NCI-H2029 treated with DMSO at 0.1 percent for 48 hours (cell line): ENCODE results near the gene LEFTY2.
"Not testable (repeated sequence)": the region's sequence is repeated elsewhere in the genome, so short reads cannot be mapped to it uniquely, and the experiment has no call there.

Experiments
- DNase-seq: peaks from one replicate; lab custom pipeline; 2025; lab: John Stamatoyannopoulos, UW

Gene LEFTY2

DNA sequence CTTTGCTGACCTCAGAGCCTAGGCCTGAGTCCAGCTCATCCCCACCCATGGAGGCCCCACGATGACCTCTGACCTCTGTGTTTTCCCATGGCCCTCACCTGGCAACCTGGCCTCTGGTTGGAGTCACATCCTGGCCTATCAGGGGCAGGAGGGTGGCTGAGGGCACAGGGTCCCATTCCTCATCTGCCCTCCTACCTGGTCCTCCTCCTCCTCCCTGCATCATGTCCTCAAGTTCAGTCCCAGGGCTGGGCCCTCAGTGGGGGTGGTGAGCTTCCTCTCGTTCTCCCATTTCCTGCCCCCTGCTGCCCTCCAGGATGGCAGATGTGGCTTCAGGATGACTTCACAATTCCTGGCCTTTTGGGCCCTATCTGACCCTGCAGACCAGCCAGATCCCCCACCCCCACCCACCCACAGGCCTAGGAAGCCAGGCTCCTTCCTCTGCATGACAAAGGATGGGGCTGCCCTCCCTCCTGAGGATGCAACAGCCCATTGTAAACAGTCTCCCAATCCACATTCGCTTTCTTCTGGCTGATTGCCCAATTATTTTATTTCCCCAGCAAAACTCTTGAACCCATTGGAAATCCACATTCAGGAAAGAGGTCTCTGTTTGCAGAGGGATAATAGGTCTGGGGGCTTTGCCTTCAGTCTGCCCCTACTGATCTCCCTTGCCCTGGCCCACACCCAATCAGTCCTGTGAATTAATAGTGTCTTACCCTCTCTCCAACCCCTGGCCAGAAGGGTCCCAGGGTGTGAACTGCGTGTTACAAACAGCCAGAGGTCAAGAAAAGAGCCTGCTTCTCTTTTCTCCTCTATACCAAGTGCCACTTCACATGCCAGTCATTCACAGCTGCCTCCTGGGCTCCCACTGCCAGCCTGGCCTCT is 41.7 kb downstream of the LEFTY2 start:
- DNase-seq: peak; percentile 75

DNA sequence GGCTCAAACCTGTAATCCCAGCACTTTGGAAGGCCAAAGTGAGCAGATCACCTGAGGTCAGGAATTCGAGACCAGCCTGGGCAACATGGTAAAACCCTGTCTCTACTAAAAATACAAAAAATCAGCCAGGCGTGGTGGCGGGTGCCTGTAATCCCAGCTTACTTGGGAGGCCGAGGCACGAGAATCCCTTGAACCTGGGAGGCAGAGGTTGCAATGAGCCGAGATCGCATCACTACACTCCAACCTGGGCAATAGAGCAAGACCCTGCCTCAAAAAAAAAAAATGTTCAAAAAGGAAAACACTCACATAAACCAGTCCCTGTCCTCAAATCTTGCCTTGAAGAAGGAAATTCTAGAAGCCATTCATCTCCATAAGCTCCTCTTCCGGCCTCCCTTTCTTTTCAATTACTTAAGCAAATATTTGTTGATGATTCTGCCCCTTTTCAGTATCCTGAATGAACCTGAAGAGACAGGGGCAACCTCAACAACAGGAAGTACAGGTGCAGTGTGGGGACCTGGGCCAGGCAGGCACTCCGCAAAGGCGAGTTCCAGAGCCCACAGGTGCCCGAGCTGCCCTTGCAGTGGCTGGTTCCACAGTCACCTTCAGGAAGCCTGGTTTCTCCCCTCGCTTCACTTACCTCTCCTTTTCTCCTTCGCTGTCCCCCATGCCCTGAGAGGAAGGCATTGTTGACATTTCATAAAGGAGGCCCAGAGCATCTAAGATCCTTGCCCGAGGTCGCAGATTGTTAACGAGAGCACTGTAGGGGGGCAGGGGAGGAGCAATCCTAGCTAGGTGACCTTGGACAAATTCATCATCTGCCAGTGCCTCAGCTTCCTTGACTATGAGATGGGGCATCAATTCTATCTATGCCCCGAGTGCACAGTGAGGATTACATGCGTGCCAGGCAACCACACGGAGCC is 43.2 kb downstream of the LEFTY2 start:
- peak; percentile 88 for DNase-seq

DNA sequence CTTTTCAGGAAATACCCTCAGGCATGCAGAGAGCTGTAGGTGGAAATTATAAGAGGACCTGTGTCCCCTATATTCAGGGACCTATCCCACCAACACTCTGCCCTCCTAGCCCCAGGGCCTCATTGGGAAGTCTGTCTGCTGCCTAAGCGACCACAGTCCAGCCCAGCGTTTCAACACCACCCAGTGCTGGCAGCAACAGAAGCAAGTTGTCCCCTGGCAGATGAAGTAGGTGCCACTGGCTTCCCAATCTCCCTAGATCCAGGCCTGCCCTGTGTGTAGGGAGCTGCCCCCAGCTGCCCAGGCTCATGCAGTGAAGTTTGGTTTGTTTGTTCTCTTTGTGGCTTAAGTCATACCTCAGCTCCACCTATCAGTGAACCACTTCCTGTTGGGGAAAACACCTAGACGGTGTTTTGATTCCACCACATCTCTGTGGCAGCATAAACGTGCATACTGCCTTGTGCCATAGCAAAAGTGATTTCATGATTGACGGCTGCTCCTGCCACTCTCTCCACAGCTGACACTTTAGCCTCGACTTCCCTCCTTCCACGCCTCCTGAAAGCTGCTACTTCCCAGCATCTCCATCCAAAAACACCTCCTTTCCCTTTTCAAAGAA is 44.0 kb downstream of the LEFTY2 start:
- DNase-seq: peak; percentile 73

DNA sequence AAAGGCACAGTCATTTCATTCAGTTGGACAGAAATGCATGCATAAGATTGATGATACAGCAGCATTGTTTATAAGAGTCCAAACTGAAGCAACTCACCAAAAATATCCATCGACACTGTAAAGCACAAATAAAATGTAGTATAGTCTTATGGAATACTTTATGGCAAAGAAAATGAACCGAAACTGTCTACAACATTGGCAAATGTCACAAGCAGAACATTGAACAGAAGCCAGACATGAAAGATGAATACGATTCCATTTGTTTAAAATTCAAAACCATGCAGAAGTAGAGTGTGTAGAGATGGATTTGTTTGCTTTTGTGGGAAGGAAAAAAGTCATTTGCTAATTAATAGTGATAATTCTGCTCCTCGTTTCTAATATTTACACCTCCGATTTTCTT is 44.5 kb downstream of the LEFTY2 start:
- DNase-seq: no peak

DNA sequence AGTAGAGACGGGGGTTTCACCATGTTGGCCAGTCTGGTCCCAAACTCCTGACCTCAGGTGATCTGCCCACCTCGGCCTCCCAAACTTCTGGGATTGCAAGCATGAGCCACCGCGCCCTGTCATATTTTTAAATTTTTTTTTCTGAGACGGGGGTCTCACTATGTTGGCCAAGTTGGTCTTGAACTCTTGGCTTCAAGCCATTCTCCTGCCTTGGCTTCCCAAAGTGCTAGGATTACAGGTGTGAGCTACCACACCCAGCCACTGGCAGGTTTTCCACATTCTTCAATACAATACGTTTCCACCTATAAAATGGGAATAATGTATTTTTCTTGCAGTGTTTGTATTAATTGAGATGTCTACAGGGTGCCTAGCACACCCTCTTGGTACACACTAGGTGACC is 48.7 kb downstream of the LEFTY2 start:
- DNase-seq: no peak

DNA sequence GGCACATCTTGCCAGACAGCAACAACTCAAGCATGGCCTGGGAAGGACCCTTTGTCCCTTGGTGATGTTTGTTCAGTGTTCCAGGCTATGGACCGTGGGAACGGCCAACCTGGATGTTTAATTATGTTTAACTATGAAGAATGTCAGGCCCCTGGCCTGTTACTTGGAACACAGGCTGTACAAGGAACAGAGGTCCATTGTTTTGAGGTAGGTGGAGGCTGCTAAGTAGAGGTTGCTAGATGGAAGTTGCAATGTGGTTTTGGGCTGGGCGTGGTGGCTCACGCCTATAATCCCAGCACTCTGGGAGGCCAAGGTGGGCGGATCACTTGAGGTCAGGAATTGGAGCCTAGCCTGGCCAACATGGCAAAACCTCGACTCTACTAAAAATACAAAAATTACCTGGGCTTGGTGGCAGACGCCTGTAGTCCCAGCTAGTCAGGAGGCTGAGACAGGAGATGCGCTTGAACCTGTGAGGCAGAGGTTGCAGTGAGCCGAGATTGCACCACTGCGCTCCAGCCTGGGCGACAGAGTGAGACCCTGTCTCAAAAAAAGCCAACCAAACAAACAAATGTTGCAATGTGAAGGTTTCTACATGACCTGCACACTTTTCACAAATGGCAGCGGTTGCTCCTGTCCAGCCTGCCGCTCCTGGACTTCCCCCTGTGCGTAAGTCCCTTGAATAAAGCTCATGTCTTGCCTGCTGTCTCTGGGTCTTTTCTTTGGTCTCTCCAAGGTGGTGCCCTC is 49.6 kb downstream of the LEFTY2 start:
- DNase-seq: no peak

DNA sequence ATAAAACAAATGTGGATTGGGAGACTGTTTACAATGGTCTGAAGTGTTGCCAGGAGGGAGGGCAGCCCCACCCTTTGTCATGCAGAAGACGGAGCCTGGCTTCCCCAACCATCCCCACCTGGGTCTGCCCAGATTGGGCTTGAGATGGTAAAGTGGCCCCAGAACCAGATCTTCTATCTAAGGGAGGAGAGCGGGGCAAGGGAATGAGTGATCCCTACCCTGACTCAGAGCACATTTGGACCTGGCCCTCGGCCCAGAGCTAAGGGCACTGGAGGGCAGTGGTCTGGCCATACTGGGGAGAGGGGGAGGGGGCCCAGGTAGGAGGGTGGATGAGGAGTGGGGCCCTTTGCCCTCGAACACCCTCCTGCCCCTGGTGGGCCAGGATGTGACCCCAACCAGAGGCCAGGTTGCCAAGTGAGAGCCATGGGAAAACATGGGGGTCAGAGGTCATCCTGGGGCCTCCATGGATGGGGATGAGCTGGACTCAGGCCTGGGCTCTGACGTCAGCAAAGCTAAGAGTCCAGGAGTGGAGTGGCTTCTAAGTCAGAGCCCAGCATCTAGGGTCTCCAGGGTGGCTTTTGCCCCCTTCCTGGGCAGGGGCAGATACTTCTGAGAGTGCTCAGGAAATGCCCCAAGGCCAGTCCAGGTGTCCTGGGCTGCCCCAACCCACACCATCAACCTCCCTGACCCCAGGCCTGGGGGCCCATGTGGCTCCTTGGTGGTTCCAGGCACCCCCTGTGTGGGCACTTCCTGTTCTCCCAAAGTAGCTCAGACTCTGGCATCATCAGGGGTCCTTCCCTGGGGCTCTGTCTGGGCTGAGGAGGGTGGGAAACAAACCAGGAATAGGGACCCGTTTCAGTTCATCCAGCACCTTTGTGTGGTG is 50.4 kb downstream of the LEFTY2 start:
- DNase-seq: no peak

DNA sequence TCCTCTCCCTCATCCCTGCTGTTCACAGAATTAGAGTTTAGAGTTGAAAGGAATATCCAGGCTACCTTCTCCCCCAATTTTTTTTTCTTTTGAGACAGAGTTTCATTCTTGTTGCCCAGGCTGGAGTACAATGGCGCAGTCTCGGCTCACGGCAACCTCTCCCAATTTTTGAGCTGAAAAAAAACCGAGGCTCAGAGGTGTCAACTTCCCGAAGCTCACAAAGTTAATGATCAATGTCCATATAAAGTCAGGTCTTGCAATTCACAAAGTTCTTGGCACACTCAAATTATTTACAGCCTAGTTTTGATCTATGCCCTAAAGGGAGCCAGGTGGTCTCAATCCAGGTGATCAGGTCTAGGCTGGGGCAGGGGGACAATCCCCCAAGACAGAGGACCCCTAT is 51.3 kb downstream of the LEFTY2 start:
- no peak for DNase-seq

DNA sequence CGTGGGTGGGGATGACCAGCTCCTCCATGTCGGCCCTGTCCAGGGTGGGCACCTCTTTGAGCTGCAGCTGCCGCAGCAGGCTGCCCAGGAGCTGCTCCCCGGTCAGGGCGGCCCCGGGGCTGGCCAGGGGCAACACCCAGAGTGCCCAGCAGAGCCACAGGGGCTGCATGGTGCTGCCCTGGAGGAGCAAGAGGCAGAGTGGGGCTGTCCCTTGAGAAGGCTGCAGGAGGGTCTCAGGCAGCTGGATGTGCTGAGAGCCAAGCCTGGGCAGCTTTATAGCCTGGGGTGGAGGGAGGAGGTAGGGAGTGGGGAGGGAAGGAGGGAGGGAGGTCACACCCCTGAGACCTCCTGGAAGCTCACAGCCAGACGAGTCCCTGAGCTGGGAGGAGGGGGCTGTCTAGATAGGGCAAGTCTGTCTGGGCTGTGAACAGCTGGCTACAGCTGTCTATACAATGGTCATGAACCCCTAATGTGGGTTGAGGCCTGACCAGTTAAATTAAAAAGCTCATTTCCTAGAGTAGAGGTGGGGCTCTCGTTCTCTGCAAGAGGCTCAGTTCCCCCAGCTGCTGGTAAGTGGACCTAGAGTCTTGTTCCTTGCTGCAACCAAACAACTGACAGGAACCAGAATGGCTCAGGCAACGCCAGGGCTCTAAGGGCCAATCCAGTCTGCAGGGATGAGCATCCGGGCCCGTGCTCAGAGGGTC is 52.0 kb downstream of the LEFTY2 start, which contains the start of gene LEFTY1:
TSS of gene LEFTY1 (minus strand) at position 249 of the 704 bp plus-strand sequence. CDS start at position 169, 80 bp downstream.
- no peak for DNase-seq

DNA sequence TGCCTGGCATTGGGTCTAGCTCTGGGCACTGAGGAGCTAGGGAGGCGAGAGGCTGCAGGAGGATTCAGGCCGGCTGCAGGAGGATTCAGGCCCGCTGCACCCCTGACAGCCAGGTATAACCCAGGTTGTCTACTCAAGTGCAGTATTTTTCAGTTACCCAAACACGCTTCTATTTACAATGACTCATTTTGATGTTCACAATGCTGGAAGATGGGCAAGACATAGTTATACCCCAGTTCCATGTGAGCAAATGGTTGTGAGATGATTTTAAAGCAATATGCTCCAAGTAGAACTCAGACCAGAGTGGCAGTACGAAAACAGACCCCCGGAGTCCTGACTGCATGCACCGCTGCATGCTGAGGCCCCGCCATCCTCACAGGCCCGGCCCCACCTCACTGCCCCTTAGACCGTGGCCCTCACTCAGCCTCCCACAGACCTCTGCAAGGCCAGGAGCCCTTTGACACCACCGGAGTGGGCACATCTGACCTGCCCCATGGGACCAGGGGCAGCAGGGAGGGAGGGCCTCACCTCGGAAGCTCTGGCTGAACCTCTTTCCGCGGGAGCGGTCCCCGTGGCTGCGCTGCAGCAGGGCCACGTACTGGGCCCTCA is 52.6 kb downstream of the LEFTY2 start:
- no peak for DNase-seq

DNA sequence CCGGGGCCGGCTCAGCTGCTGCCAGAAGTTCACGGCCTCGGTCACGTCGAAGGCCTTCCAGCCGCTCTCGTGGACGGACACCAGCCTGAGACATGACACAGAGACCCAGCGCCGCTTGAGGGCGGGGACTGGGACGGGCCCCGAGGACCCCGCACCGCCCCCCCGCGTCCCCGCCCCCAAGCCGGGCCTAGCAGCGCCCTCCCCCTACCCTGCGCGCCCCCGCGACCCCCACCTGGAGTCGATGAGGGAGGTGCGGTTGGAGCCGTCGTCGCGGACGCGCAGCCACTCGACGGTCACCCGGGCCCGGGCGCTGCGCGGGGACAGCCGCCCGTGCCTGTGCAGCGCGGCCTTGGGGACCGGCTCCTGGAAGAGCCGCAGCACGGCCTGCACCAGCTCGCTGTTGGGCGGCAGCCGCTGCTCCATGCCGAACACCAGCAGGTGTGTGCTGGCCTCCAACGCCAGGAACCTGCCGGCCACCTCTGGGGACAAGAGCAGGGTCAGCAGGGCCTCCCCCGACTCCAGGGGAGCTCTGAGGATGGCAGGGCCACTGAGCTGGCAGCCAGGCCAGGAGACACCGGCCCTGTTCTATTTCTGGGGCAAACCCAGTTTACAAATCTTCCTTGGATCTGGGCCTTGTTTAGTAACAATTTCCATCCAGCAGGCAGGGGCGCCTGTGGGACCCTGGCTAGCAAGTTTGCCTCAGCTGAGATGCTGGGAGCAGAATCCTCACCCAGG is 53.3 kb downstream of the LEFTY2 start:
- DNase-seq: not testable (repeated sequence)

DNA sequence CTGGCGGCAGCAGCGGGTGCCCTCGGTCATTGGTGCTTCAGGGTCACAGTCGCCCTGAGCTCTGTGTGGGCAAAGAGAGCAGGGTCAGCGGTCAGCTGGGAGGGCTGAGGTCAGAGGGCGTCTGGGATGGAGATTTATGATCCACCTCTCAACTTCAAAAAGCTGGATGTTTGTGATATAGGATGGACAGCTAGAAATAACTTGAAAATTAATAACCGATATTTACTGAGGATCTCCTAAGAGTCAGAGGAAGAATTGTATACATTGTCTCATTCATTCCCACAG is 54.0 kb downstream of the LEFTY2 start:
- no peak for DNase-seq
